Stimulated activated CD4-positive, alpha-beta T cell treated with anti-CD3 and anti-CD28 coated beads, Interleukin-12 subunit alpha, Interleukin-12 subunit beta, amount 100 ng/mL, for 48 hours (primary cell): ENCODE measurements around the gene RNF146.
"Not testable (repeated sequence)": the region's sequence is repeated elsewhere in the genome, so short reads cannot be mapped to it uniquely, and the experiment has no call there.

ENCODE experiments used
- DNase-seq, 3 donors: peaks; one replicate each; pipeline ENCODE4 v3.0.0-alpha.2; 2020; ENCODE audit warnings: low read depth in 2 of 3, low spot score in 1 of 3

RNF146 gene, protein sequence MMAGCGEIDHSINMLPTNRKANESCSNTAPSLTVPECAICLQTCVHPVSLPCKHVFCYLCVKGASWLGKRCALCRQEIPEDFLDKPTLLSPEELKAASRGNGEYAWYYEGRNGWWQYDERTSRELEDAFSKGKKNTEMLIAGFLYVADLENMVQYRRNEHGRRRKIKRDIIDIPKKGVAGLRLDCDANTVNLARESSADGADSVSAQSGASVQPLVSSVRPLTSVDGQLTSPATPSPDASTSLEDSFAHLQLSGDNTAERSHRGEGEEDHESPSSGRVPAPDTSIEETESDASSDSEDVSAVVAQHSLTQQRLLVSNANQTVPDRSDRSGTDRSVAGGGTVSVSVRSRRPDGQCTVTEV

DNA sequence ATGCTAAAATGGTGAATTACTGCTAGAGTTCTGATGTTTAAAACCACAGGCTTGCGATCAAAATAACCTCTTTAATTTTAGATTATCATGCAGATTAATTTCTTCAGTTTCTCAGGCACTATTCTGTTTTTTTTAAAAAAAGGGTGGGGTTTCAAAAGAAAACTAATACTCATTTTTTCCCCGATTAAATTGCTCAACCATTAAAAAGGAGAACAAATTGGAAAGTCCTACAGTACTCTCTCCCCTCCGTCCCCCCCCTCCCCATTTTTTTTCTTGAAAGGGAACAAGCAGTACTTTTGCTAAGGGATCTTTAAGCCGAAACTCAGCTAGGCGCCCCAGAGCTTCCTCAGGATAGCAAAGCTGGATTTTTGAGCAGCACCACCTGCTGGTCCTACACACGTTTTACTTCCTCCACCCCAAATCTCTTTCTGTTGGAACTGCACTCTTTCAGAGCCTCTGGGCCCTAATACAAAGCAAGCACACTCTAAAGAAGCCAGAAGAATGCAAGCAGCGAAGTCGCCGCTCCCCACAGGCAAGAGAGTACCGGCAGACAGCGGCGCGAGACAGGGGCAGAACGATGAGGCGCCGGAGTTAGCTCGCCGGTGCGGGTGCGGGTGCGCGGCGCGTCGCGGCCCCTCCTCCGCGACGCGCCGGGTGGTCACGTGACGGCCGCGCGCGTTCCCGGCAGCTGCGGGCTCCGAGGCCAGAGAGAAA, at the start of gene RNF146:
Gene RNF146 (plus strand): TSS at position 687 of the 714 bp plus-strand sequence. CDS start 13,475 bp downstream, outside the sequence.
- peak; percentile 37 to 66 (median 54) for DNase-seq

DNA sequence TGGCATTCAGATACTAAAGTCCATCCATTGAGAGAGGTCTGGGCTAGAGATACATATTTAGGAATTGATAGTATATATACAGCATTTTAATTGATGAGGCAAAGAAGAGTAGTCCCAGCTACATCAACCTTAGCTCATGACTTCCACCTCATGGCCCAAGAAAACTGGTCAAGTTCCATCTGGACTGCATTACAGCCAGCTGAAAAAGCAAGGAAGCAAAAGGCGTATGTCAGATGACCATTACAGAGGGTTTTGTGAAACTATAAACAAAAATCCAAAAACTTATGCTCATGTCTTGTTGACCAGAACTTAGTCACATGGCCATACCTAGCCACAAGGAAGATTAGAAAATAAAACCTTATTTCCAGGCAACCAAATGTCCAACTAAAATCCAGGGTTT, 46.8 kb upstream of the RNF146 start:
- no peak for DNase-seq

DNA sequence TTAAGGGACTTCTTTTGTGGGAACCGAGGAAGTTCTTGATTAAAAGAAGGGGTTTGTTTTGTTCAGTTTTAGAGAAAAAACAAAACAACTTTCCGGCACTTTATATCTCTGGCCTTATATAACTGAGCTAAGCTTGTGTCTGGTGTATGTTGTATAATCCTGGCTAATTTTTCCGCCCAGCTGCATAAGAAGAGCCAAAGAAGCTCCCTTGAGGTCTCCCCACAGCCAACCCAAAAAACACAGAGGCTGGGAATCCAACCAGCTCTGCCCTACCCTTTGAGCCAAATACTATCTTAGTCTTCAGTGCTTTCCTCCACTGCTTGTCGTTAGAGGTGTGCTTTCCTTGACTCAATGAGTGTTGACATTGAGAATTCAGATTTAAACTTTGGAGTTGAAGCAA, 45.5 kb upstream of the RNF146 start:
- no peak for DNase-seq

DNA sequence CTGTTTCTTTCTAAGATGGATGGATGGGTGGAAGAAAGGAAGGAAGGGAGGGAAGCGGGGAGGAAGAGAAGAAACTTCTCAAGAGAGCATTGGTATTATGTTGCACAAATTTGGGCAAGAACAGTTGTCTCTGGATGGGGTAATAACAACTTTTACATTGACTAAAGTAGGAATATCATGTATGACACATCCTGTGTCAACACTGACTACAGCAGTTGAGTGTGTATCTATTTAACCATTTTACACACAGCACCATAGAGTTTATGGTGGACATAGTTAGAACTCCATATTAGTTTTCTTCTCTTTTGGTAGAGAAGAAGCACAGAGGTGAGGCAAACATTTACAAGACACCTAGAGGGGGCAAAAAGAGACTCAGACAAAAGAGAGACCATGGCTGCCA, 44.2 kb upstream of the RNF146 start:
- DNase-seq = no peak

DNA sequence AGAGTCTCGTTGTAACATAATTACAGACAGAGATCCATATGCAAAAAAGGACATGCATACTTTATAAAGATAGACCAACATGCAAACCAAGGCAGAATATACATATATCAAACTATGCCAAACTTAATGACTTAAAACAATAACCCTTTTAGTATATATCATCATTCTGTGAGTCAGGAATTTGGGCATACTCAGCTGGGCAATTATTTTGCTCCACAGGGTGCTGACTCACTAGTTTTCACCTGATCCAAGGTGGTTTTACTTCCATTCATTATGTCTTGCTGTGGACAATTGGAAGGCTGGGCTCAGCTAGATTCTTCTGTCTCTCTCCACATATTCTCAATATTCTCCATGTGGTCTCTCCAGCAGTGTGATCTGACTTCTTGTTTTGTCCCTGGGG, 41.2 kb upstream of the RNF146 start:
- DNase-seq = no peak

DNA sequence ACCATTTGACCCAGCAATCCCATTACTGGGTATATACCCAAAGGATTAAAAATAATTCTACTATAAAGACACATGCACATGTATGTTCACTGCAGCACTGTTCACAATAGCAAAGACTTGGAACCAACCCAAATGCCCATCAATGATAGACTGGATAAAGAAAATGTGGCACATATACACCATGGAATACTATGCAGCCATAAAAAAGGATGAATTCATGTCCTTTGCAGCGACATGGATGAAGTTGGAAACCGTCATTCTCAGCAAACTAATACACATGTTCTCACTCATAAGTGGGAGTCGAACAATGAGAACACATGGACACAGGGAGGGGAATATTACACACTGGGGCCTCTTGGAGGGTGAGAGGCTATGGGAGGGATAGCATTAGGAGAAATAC, 32.8 kb upstream of the RNF146 start:
- DNase-seq = not testable (repeated sequence)

DNA sequence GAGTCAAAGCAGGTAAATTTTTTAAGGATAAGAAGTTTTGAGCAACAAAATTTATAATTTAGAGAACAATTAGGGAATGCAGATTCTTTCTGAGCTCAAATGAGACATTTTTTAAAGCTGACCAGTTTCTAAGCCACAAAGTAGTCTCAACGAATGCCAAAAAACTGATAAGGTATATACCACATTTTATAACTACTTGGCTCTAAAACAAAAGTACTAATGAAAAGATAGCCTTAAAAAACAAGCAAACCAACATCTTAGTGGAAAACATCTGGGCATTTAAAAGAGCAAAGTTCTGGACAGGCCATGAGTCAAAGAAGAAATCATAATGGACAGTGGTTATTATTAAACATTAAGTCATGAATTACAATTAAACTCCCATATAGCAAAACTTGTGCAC, 23.2 kb upstream of the RNF146 start:
- no peak for DNase-seq

DNA sequence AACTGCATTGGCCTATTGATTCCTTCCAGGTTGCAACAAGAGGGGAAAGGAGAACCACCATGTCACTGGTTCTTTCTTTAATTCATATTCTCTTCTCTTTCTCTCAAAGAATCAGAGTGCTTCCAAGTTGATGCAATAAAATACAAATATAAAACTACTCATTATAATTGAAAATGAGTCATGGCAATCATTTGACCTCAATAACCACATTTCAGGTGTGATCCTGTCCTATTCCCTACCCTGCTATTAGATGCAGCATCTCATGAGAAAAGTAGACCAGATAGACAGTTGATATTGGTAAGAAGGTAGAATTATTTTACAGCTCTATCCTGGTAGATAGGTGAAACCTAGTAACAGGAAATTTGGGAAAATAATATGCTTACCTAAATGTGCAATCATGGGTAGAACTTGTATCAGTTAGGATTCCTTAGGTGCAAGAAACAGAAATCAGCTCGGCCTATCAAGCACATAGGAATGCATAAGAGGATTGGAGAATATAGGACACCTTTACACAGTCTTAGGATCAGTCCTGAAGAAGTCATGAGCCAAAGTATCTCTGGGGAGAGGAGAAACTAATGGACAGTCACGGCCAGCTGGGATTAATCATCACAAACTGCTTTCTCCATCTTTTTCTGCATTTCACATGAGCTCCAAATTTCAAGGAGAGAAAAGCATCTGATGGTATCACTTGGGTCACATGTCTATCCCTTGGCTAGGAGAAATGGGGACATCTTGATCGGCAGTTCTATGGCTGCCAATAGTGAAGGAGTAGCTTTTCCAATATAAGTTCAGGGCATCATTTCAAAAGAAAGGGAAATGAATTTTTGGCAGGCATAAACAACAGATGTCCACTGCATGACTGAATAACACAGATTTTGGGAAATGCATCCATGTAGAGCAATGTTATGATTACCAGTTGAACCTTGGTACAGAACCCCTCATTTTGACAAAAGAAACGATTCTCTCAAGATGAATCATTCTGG, 19.3 kb upstream of the RNF146 start:
- DNase-seq = no peak

DNA sequence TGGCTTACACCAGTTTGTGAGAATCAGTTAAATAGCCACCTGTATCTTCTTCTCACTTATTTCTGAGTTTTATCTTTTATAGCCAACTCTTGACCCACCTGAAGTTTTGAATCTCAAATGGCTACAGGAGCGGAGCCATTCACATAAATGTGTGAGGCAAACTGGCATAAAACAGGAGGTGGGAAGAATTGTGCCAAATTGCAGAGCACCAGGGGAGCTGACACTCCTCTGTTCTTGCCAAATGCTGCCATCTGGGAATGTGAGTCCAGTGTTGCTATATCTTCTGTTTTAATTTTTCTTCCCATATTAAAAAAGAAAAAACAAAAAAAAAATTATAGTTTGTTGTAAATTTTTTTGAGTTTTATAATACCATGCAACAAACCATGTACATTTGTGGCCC, 17.0 kb upstream of the RNF146 start:
- DNase-seq = no peak

DNA sequence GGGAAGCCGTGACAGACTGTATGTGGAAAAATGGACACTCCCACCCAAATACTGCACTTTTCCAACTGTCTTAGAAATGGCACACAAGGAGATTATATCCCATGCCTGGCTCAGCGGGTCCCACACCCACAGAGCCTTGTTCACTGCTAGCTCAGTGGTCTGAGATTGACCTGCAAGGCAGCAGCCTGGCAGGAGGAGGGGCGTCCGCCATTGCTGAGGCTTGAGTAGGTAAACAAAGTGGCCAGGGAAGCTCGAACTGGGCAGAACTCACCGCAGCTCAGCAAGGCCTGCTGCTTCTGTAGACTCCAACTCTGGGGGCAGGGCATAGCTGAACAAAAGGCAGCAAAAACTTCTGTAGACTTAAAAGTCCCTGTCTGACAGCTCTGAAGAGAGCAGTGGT, 11.4 kb upstream of the RNF146 start:
- DNase-seq = no peak

DNA sequence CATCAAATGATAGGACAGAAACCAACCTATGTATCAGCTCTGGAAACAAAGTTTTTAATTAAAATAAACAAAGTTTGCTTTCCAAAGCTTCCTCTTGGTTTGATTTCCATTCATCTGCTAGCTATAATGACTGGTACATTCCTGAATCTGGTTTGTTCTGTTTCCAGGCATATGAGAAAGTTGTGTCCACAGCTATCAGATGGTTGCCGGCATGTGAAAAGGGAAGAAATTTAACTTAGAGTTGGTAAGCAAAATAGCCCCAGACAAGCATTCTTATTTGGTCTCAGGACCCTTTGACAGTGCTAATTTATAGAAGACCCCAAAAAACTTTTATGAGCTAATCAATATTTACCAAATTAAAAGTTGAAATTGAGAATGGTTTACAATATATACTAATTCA, 3.8 kb upstream of the RNF146 start:
- no peak for DNase-seq

DNA sequence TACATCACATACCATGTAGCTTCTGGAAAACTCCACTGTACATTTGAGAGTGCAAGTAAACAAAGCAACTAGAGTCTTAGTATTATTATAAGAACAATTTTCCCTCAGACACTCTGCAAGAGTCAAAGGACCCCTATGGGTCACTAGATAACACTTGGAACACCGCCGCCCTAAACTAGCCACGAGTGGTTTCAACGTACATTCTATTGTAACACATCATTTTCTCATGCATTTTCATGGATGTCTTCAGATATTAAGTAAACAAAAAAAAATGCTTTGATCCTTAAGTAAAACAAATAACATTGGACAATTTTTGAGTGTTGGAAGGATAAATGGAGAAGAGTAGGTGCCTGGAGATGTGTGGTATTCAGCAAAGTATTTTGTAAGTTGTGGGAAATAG, 3.2 kb upstream of the RNF146 start:
- DNase-seq = no peak

DNA sequence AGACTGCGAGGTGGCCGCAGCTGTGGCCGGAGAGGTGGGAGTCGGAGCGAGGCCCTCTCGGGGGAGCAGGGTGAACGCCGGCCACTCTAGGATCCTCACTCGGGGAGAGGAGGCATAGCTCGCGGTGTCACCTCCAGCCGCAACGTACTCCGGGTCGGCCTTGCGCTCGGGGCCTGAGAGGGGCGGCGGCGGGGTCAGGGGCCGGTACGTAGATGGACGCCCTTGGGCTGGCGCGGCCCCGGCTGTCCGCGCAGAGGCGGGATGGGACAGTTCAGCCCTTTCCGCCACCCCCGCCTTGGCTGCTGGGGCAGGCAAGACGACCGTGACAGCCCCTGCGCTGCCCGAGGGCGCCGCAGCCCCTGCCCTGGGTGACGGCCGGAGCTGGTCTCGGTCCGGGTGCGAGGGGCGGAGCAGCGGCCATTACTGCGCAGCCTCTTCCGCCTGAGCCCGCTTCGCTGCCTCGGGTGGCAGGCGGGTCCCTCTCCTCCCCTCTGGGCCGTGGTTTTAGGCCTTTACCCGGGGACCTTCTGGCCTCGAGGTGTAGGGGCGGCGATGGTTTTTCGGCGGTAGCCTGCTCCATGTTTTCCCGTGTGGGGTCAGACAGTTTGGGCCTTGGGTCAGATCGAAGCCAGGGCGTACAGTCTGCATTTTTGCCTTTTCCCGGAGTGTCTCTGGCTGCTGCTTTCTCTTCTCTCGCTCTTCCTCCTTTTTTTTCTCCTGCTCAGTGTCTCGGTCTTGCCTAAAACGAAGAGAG, 405 bp downstream of the RNF146 start:
- DNase-seq = peak; percentile 9 to 52 (median 15)

DNA sequence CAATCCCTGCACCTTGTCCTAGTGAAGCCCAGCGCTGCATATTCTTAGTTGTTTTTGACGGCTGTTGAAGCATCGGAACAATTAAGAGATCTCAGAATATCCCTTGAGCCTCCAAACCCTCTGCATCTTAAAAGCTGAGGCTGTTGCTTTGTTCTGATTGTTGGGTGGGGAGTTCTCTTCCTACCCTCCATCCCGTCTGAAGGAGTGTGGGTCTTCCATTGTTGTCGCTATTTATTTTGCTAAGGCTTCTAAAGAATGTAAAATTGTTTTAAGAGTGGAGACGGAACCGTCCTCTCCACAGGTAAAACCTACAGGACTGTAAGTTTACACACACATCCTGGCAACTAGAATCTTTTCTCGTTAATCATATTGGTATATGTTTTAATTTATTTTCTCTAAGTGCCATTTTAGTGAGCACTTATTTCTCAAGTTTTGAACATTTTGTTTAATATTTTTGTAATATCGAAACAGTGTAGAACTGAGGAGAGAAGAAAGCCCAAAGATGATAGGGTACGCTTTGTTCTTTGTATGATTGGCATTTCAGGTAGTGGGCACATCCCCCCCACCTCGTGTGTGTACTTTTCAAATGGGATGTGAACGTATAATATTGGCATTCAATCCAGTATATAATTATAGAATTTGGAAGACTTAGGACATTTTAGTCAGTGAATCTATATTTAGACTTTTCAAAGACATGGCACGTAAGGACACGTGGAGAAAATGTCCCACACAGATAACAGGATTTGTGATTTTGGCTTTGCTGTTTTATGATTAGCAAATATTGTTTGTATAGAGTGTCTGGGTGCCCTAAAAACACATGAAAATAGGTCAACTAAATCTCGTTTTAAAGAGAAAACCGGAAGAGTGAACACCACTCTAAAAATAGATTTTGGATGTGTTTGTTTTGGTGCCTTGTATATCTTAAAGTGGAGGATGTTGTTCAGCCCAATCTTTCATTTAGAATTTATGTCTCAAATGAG, 1.3 kb downstream of the RNF146 start:
- no peak for DNase-seq

DNA sequence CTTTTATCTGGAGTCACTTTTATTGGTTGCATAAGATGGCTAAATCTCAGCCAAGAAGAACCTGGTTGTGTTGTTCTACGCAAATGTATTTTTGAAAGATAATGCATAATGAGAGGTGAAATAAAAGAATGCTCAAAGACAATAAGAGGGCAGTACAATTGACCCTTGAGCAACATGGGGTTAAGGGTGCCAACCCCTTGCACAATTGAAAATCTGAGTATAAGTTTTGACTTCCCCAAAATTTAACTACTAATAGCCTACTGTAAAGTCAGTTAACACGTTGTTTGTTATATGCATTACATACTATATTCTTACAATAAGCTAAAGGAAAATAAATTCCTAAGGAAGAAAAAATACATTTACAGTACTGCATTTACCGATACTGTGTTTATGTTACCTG, 5.9 kb downstream of the RNF146 start:
- no peak for DNase-seq

DNA sequence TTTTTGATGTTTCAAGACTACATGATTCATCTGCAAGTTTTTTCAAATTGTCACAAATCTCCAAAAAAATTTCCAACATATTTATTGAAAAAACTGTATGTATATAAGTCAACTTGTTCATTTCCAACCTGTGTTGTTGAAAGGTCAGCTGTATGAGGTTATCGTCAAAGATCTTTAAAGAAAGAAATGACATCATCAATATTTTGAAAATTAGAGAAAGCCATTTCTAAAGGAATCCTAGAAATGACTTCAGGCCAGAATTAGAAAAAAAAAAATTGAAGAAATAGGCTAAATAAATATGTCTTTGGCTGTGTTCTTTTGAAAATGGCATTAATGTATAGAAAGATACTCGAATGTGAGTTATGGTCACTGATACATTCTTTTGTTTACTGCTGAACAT, 6.8 kb downstream of the RNF146 start:
- no peak for DNase-seq

DNA sequence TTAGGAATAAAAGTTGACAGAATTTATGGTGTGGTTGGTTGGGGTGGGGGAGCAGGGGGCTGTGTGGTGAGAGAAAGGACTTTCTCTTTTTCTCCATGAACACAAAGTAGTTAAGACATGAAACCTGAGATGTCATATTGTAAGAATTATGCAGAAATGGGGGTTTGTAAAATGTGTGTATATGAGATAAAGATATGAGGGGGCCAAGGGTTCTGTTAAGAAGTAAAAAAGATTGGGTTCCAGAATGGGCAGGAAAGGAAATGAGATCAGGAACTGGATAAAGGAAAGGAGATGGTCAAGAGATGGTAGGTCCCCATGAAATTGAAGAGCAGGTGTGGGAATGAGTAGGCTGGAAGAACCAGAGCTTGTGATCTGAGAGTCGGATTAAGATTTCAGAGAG, 9.7 kb downstream of the RNF146 start:
- no peak for DNase-seq

DNA sequence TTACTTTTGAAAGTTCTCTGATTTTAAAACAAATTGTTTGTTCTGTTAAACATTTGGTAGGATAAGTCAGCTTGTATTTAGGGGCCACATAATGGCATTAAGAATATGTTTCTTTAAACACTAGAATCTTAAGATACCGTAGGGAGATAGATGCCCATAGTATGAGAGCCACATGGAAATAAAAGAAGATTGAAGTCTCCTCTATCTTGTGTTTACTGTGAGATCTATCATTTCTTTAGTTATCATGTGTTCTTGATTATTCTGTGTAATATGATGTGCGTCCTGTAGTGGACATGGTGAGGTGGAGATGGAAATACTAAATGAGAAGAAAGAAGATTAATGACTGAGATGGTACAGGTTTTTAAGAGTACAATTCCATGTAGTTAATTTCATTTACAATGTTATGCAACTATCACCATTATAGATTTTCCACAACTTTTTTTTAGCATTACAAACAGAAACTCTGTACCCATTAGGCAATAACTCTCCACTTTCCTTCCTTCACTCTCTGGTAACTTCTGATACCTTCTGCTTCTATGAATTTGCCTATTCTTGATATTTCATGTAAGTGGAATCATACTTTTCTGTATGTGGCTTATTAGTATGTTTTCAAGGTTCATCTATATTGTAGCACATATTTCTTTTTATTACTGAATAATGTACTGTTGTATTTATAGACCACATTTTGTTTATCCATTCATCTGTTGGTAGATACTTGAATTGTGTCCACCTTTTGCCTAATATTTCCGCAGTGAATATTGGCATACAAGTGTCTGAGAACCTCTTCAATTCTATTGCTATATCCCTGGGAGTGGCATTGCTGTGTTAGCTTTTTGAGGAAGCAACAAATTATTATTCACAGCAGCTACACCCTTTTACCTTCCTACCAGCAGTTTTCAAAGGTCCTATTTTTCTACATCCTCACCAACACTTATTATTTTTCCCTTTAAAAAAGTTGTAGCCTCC, 11.5 kb downstream of the RNF146 start:
- DNase-seq = no peak
